ENCODE results near the gene CYP24A1.

Gene CYP24A1

GRCh38 chr20:54139188-54139587, 34.6 kb downstream of the CYP24A1 start:
- DNase-seq (ENCODE audit: low spot score): no peak
- TF ChIP-seq CTCF (IDR thresholded peaks at IDR 0.05; ENCODE audit: borderline replicate concordance, control extremely low read depth, extremely low read depth, insufficient read depth, missing control alignments): no peak

GRCh38 chr20:54138427-54138826, 35.4 kb downstream of the CYP24A1 start:
- in situ Hi-C loops (cut with MboI; ENCODE audit: low sequenced_read_pairs, unreplicated experiment): no loop called here
- TF ChIP-seq CTCF (IDR thresholded peaks at IDR 0.05; ENCODE audit: borderline replicate concordance, control extremely low read depth, extremely low read depth, insufficient read depth, missing control alignments): no peak
- DNase-seq (ENCODE audit: low spot score): no peak

More at GRCh38 chr20:54139188-54139587, 34.6 kb downstream of the CYP24A1 start:
- in situ Hi-C loops (cut with MboI; ENCODE audit: low sequenced_read_pairs, unreplicated experiment): no loop called here

- TF ChIP-seq CTCF (IDR thresholded peaks at IDR 0.05; ENCODE audit: borderline replicate concordance, control extremely low read depth, extremely low read depth, insufficient read depth, missing control alignments): no peak
- DNase-seq (ENCODE audit: low spot score): no peak
- in situ Hi-C loops (cut with MboI; ENCODE audit: low sequenced_read_pairs, unreplicated experiment): no loop called here
Measured at GRCh38 chr20:54137115-54137514, 36.7 kb downstream of the CYP24A1 start.

GRCh38 chr20:54134445-54135220, 39.2 kb downstream of the CYP24A1 start:
- in situ Hi-C loops (cut with MboI; ENCODE audit: low sequenced_read_pairs, unreplicated experiment): no loop called here
- TF ChIP-seq CTCF (IDR thresholded peaks at IDR 0.05; ENCODE audit: borderline replicate concordance, control extremely low read depth, extremely low read depth, insufficient read depth, missing control alignments): no peak
- DNase-seq (ENCODE audit: low spot score): no peak

- DNase-seq (ENCODE audit: low spot score): no peak
- TF ChIP-seq CTCF (IDR thresholded peaks at IDR 0.05; ENCODE audit: borderline replicate concordance, control extremely low read depth, extremely low read depth, insufficient read depth, missing control alignments): no peak
- in situ Hi-C loops (cut with MboI; ENCODE audit: low sequenced_read_pairs, unreplicated experiment): no loop called here
Measured at GRCh38 chr20:54133434-54134427, 40.1 kb downstream of the CYP24A1 start.

- DNase-seq (ENCODE audit: low spot score): no peak
- in situ Hi-C loops (cut with MboI; ENCODE audit: low sequenced_read_pairs, unreplicated experiment): no loop called here
- TF ChIP-seq CTCF (IDR thresholded peaks at IDR 0.05; ENCODE audit: borderline replicate concordance, control extremely low read depth, extremely low read depth, insufficient read depth, missing control alignments): no peak
Measured at GRCh38 chr20:54132612-54133433, 41.0 kb downstream of the CYP24A1 start.

Measured in GM13976 (cell line).